NCI-H82 treated with DMSO at 0.1 percent for 48 hours (cell line): Measurements from ENCODE around the gene SERPINA12.

ENCODE experiments used
- DNase-seq: peaks from one replicate; lab custom pipeline; 2025; ENCODE audit not compliant: unreplicated experiment; lab: John Stamatoyannopoulos, UW

Gene SERPINA12, protein sequence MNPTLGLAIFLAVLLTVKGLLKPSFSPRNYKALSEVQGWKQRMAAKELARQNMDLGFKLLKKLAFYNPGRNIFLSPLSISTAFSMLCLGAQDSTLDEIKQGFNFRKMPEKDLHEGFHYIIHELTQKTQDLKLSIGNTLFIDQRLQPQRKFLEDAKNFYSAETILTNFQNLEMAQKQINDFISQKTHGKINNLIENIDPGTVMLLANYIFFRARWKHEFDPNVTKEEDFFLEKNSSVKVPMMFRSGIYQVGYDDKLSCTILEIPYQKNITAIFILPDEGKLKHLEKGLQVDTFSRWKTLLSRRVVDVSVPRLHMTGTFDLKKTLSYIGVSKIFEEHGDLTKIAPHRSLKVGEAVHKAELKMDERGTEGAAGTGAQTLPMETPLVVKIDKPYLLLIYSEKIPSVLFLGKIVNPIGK

DNA sequence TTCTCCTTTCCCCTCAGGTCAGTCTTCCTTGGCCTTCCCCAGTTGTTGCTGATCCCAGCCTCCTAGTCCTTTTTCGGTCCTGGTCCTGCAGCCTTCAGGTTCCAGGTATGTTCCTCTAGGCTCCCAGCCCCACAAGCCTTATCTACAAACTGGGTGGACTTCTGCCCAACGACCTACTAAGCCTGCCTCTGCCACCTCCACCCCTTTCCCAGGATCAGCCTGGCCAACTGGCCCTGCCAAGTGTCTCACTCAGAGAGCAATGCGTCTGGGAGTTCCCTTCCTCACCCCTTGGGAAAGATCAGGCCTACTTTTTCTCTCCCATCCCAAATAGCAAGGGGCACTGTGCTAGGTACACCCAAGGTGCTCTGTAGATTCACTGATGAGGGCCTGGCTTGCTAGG is at the start of gene SERPINA12:
SERPINA12 (minus strand) TSS at position 114 of the 400 bp plus-strand sequence. CDS start 11,072 bp downstream, outside the sequence.
- no peak for DNase-seq

DNA sequence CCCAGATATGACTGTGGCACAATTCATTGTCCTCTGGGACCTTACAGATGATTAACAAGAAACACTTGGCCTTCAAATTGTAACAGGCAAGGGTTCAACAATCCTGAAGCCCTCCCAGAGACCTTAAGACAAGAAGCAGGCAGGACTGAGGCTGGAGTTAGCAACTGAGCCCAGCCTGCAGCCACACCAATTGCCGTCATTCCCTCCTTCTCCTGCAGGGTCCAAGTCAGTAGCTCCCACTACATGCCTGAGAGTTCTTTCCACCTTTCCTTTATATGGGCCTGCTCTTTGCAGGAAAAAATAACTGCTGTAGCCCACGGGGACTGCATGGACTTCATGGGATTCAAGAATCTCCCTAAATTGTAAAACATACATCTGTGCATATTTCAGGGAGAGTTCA is 49.6 kb upstream of the SERPINA12 start:
- DNase-seq: no peak

DNA sequence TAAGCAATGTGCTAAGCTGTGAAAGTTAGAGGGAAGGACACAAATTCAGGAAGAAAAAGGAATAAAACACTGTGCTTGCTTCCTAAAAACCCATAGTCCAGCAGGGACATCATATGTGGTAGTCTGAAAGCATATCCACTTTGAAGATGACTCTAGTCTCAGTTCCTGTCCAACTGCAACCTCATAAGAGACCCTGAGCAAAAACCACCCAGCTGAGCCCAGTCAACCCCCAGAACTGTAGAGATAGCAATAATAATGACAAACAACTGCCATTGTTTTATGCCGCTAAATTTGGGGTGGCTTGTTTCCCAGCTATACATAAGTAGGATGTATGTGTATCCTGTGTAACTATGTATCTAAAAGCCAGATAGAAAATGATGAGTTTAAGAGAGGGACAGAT is 48.1 kb upstream of the SERPINA12 start:
- DNase-seq: no peak

DNA sequence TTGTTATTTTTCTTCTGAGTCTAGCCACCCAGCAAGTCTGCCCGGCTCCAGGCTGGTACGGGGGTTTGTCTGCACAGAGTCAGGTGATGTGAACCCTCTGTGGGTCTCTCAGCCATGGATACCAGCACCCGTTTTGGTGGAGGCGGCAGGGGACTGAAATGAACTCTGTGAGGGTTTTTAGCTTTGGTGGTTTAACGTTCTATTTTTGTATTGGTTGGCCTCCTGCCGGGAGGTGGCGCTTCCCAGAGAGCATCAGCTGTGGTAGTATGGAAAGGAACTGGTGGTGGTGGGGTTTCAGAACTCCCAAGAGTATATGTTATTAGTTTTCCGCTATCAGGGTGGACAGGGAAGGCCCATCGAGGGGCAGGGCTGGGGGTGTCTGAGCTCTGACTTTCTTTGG is 46.7 kb upstream of the SERPINA12 start:
- DNase-seq: no peak

DNA sequence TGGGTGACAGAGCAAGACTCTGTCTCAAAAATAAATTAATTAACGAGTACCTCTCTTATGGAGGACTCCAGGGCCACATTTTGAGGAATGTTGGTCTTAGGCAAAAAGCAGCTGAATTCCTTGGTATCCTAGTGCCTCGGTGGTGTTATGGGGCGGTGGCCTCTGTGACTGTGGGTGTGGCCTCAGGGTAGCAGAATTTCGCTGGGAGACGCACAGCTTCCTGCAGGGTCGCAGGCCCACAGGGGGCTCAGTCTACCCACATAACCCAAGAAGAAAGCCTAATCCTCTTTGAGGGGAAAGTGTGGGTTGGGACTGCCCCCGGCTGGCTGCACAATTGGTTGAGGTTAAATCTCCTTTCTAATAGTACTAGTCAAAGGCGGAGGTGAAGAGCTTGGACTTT is 40.8 kb upstream of the SERPINA12 start:
- no peak for DNase-seq

DNA sequence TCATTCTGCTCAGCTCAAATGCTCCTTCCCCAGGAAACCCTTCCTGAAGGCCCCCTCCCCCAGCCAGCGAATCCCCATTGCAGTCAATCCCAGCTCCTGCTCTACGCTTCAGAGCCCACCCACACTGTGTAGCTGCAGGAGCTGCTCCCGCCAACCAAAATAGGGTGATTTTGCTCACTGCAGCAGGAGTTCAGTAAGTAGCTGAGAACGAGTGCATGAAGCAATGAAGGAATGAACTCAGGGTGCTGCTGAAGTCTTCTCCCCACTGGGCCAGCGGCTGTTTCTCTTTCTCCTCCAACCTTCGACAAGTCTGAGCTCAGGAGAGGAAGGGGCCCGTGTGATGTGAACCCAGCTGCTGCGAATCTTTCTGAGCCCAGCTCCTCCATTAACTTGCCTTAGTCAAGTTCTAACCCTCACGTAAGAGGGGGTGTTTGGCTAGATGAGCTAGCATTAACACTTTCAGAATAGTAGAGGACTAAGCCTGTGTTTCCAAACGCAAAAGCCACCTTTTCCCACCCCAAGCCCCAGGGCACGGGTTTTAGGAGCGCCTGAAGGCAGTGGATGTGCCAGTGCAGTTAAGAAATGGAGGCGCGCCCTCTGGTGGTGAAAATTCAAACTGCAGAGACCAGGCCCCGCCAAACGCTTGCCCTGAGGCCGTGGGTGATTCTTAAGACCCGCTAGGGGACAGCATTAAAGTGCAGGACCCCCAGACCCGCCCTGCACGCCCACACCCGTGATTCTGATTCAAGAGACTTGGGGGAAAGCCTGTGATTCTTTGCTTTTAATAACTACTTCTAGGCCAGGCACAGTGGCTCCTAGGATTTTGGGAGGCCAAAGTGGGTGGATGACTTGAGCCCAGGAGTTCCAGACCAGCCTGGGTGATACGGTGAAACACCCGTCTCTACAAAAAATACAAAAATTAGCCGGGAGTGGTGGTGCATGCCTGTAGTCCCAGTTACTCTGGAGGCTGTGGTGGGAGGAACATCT is 40.0 kb upstream of the SERPINA12 start:
- no peak for DNase-seq

DNA sequence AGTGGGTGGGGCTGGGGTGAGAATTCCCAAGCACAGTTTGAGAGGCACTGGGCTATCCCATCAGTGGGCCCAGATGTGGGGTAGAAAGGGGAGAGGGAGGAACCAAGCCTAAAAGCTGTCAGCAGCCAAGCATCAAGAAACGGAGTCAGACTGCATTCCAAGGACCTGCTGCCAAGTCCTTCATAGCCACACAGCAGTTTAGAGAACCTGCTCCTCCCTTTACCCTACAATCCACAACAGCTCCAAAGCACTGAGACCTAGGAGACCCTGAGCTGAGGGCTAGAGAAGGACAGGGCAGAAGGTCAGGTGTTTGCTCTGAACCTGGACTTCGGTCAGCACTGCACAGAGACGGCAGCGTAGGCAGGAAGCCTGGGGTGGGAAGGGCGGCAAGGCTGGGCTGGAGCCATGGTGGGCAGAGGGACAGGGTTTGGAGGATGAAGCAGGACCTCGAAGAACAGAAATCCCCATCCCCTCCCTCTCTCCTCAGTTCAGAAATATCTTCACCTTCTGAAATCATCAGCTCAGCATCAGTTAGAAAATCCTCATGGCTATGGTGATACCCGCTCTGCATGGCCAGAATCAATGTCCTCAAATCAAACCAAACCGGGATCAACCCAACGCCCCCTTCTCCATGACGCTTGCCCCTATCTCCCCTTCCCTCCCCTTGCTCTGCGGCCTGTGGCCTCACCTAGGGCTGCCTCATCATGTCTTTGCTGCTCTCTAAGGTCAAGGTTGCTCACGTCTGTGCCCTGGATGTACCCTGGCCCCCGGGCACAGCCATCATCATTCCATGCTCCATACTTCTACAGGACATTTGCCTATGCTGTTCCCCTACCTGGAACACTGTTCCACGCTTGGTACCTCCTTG is 39.1 kb upstream of the SERPINA12 start:
- DNase-seq: no peak

DNA sequence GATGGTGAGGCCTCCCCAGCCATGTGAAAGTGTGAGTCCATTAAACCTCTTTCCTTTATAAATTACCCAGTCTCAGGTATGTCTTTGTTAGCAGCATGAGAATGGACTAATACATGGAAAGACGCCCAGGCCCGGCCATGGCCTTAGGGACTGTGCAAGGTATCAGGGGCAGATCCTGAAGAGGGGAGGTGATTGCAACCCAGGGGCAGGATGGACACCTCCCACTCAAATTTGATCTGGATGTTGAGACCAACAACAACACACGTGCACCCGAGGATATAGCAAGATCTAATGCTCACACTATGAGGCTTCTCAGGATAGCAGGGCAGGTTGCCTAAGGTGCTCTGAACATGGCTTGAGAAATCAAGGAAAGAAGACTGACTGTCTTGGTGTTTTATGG is 38.5 kb upstream of the SERPINA12 start:
- no peak for DNase-seq

DNA sequence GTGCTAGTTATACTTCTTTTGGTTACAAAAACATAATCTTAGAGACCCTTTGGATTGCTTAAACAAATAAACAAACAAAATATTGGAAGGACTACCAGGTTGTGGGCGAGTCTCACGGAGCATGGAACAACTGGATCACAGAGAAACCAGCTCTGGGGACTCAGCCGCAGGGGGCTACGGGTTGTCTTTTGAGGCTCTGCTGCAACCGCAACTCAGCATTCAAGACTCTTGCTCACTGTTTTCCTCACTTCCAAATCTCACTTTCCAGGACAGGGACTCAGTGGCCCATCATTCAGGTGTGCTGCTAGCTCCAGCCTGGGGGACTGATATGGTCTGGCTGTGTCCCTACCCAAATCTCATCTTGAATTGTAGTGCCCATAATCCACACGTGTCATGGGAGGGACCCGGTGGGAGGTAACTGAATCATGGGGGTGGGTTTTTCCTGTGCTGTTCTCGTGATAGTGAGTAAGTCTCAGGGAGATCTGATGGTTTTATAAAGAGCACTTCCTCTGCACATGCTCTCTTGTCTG is 37.9 kb upstream of the SERPINA12 start:
- no peak for DNase-seq

DNA sequence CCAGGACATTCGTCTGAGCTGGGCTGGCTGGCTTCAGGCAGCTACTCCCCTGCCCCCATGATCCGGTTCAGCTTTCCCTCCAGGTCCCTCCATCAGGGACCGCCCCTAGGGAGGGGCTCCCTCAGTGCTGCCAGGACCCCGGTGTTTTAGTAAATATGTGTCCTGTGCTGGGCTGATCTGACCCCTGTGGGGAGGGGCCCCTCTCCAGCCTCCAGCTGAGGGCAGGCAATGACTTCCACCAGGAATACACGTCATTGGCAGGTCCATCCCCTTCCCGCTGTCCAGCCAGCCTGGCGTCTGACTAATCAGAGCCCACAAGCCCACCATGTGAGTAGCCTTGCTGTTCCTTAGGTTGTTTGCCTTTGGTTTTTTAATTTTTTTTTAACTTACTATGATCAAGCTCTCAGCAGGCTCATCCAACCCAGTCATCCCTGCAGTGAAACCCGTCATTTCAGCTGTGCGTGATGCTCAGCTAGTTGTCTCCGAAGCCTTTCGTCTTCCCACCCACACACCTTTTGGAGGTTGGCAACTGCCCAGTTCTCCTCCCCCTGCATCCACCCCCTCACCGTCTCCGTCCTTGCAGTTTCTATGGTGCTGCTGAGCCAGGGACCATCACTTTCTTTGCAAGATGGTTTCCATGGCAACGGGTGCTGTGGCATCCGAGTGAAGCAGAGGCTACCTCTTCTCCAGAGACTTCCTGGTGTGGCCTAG is 36.0 kb upstream of the SERPINA12 start:
- no peak for DNase-seq

DNA sequence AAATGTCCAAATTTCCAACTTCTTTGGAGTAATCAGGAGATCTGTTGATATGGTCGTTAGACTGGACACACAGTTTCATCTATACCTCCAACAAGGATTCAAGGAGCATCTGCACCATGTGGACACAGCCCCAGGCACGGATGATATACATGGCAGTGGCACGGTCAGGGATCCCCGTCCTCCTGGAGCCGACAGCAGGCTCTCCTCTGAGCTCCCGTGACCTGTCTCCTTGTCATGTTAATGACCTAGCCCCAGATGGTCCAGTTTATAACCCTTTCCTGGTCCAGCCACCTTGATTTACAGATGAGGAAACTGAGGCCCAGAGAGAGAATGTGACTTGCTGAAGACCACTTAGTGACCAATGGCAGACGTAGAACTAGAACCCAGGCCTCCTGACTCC is 35.5 kb upstream of the SERPINA12 start:
- no peak for DNase-seq

DNA sequence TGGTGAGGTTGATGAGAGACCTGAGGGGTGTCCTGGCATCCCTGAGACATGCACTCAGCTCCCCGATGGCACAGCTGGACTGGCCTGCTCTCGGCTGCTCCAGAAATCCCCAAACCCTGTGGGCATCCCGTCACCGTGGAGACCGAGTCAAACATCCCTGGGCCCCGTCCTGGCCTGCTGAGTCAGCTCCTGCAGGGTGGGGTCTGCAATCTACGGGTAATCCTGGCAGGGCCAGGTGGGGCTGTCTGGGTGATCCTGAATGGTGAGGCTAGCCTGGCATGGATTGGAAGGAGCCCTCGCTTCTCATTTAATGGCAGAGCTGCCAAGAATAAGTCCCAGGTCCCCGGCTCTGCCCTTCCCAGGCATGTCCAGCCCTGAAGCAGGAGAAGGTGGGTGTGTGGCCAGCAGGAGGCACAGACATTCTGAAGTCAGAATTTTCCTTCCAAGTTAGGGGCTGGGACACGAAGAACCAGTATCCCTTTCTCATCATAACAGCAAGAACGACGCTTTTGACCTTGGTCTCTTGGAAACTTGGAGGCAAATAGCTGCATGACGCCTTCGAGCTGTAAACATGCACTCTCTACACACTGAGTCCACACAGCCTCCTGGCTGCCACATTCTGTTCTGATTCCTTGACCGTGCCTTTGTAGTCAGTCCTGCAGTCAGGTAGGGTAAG is 34.3 kb upstream of the SERPINA12 start:
- DNase-seq: no peak

DNA sequence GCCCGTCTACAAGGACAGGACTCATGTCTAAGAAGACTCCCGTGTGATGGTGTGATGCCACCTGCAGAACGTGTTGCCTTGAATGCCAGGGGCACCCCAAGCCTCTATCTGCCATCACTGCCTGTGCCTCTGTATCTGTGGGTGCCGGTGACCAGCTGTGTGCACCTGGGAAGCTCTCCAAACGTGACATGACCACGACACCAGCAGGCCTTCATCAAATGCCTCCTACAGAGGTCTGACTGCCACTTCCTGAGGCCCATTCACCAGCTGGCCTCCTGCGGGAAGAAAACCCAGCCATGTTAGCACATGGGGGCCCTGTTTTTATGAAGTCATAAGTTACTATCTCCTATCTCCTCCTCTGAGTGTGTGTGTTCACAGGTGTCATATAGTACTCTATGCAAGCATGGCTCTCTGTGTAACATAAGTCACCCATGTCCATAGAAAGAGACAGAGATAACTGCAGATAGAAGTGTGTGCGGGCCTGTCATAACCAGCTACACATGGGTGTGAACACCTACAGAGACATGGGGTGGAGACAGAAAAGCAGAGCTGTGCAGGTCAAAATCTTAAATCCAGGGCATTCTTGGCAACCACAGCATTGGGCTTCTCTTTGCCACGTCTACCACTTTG is 33.7 kb upstream of the SERPINA12 start:
- DNase-seq: no peak

DNA sequence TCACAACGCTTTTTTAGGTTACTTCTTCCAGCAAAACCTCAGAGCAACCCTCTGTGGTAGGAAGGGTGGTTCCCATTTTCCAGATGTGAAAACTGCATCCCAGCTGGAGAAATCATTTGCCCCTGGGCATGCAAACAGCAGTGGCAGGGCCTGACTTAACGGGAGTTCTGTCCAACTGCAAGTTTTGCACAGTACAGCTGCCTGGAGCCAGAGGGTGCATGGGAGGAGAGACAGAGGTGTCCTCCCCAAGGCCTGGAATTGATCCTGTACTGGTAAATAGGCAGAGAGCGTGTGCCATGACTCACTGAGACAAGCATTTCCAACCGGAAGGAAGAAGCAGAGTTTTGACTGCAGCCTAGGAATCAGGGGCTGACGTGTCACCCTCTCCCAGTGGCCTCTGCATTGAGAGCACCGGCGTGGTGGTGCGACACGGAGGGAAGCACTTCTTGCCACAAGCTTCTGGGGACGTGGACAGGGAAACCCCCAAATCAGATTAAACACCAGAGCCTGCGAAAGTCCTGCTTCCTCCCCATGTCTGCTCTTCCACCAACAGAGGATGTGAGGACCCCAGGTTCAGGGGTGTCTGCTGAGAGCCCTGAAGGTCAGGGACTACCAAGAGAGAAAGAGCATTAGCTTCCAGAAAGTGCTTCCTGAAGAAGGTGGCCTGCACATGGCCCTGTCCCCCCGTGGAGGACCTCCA is 33.0 kb upstream of the SERPINA12 start:
- no peak for DNase-seq

DNA sequence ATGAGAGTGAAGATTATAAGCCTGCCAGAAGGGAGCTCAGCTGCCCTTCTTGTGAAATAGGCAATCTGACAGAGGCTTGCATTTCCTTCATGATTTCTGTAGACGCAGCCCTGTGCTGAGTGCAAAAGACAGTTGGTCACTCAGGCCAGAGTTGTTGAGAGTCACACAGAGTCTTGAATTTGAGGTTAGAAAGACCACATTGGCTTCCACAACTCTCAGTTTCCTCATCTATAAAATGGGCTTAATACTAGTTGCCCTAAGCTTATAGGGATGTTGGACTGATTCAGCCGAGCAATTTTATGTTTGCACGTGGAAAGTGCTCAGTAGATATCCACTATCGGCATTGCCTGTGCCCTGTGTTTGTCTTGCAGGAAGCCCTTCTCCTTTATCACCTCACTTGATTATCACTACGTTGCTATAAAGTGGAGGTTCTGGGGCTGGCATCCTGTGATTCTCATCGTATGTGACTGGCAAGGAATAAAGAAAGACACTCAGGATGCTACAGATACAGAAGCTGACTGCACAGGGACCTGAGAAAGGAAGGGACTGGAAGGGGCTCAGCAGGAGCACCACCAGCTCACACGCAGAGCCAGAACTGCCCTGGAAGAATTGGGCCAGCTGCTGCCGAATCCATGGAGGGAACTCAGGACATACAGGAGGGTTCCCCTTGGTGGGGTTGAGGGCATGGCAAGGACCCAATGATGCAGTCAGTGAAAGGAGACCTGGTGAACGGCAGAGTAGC is 32.1 kb upstream of the SERPINA12 start:
- no peak for DNase-seq

DNA sequence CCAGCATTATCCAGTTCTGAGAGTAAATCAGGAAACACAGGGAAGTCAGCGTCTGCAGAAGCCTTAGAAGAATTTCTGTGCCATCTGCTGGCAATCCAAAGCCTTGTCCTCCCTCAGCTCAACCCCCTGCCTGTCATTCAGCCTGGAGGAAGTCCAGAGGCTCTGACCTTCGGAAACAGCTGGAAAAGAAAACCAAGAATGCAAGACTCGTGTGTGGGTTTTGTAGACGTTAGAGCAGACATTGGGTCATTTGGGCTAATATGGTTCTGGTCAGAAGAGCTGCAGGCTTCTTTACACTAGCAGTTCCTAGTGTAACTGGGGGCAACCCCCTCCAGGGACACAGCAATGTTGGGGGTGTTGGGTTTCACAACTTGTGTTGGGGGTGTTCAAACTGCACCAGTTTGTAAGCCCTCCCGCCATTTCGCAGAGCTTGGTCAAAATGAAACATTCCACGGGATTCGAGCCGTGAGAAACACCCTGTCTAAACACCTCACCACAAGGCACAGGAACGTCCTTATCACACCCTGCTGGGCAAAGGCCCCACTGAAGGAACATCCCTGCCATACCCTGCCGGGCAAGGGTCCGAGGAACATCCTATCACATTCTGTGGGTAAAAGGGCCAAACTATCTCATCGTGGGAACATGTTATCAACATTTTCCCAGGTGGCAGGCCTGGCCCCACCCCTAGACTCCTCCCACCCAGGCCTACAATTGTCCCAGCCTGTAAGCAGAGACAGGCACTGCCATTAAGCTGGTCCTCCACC is 30.9 kb upstream of the SERPINA12 start:
- DNase-seq: no peak

DNA sequence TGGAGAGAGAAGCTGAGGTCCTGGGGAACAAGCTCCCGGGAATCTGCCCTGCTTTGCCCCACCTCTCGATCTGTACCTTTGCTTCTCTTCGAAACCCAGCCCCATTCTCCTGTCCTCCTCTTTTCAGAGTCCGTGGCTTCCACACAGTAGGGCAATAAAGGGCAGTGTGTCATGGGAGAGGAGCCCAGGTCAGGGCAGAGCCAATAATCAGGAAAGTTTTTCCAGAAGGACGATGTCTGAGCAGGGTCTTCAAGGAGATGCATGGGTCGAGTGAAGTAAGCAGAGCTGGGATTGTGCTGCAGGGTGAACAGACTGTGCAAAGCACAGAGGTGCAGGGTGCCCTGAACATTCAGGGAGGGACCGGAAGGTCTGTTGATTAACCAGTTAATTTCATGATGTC is 29.9 kb upstream of the SERPINA12 start:
- no peak for DNase-seq
